GM19397 (cell line): Measurements from ENCODE around the gene HOXD11.

Experiments
- ATAC-seq: cut with Tn5 transposase; IDR thresholded peaks from one replicate; pipeline ENCODE4 v1.9.1; 2021; ENCODE audit warnings: mild to moderate bottlenecking, moderate library complexity; ENCODE audit not compliant: unreplicated experiment

The HOXD11 gene

DNA sequence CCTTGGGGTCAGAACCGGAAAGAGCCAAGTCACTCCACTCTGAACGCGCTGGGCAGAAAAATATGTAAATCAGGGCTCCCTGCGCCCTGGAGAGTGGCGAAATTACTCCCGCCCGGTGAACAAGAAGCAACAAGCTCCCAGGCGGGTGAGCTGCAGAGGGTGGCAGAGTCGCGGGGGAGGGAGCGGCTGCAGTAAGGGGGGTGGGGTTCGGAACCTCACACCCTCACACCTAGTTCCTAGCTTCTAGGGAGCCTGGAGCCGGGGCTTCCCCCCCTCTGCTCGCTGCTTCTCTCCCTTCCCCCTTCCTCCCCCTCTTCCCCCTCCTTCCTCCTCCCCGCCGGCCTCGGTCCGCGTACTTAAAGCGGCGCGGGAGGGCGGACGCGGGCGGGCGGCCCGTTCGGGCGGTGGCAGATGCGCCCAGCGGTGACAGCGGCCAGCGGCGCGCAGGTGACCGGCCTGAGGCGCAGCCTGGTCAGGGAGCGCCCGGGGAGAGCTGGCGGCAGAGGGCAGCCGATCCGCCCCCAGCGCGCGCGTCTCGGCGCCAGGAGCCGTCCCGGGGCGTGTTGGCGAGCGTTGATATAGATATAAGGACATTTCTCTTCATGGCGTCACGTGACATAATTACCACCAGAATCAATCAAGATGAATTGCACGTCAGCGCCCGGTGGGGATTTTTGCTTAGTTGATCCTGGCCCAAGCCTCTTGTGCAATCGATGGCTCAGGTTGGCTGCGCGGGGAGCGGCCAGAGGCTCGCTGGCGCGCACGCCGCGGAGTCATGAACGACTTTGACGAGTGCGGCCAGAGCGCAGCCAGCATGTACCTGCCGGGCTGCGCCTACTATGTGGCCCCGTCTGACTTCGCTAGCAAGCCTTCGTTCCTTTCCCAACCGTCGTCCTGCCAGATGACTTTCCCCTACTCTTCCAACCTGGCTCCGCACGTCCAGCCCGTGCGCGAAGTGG, at the start of gene HOXD11:
Gene HOXD11 (plus strand): TSS at position 700 of the 959 bp plus-strand sequence. CDS start 76 bp downstream, at position 776.
- ATAC-seq = no peak

DNA sequence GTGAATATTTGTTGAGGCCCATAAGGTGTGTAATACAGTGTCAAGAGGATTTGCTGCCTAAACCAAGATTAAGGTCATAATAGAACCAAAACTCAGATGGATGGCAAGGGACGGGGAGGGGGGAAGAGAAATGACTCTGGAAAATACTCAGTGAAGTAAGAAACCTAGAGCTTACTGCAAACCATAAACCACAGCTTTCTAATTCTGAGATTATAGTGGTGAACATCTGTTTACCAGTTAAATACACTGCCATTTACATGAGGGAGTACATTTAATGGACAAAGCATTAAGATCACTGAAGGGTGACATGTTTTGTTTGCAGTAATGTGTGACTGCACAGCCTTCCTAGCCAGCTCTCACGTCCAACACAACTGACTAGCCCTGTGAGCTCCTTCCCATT, 43.1 kb upstream of the HOXD11 start:
- ATAC-seq = no peak

DNA sequence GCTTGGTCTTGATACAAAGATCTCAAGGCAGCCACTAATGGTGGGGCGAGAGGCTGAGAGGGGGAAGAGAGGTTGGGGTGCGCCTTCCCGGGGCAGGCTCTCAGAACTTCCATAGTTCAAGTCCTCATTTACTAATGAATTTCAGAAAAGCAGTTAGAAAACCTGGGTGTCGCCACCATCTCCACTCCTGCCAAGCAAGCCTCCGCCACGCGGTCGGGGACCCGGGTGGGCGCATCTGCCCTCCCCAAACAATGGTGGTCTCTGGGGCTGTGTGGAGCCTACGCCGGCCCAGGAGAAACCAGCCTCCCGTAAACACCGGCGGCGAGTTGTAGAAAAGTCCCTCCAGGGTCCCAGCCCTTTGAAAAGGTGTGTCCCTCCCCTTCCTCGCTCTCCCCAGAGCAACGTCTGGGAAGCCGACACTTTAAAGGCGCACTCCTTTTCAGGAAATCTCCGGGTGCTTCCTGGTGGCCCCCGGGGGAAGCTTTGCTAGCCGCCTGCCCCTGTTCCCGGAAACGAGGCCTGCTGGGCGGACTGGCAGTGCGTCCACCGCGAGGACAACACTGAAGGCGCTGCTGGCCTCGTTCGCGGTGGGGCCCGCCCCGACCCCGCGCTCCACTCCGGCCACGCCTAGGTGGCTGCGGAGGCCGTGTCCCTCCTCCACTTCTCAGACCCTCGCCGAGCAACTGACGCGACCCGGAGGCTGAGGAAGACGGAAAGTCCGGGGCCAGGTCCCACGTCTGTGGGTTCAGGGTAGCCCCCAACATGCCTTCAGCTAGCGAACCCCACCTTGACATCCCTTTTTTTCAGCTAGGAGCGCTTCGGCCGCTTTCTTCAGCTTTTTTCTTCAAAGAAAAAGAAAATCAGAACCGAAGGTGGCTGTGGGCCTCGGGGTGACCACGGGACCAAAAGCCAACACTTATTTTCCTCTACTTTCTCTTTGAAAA, 40.2 kb upstream of the HOXD11 start:
- ATAC-seq = no peak

DNA sequence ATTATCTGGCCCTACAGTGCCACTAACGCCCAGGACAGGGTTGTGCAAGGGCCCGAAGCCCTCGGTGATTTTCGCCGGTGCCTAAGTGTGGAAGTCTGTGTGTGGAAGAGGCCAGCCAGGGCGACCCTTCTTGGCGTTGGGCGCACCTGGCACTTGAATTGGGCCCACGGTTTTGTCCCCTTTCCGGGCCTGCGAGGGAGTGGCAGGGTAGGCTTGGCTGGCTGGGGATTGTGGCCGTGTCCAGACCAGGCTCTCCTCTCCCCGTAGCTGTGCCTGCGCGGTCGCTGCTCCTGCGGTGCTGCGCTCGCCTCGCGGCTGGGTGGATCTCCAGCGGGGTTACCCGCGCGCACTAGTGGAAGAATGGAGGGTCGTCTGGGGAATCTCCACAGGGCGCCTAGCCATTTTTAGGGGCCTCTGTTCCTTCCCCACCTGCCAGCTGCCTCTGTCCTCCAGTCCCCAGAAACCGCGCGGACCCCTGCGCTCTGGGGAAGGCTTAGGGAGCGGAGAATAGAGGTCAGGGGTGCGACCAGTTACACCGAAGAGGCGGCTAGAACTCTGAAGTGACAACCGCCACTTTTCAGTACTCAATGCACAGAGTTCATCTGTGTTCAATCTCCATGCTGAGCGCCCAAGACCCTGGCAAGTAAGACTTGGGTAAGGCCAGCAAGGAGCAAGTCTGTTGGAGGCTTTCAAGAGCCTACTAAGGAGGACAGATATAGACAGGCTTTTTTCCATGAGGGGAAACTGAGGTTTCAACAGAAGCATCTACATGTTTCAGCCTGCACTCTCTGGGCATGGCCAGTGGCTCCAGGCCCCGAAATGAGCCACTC, 39.3 kb upstream of the HOXD11 start:
- ATAC-seq = no peak

DNA sequence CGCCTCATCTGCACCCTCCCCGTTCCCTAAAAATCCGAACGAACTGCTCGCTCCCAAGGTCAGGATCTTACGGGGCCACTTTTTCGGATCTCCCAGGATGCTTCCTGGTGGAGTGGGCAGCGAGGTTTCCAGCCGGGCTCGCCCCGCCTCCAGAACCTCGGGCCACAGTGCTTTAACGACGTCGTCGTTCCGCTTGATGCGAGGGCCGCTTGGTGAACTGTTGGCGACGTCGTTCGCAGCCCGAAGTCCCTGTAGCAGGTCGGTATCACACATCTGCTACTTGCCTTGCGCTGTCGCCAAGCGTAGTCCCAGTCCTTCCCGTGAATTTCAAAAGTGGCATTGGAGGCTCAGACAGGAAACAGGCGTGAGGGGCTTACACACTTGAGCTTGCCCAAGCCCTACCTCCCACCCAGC, 38.7 kb upstream of the HOXD11 start:
- ATAC-seq = no peak

DNA sequence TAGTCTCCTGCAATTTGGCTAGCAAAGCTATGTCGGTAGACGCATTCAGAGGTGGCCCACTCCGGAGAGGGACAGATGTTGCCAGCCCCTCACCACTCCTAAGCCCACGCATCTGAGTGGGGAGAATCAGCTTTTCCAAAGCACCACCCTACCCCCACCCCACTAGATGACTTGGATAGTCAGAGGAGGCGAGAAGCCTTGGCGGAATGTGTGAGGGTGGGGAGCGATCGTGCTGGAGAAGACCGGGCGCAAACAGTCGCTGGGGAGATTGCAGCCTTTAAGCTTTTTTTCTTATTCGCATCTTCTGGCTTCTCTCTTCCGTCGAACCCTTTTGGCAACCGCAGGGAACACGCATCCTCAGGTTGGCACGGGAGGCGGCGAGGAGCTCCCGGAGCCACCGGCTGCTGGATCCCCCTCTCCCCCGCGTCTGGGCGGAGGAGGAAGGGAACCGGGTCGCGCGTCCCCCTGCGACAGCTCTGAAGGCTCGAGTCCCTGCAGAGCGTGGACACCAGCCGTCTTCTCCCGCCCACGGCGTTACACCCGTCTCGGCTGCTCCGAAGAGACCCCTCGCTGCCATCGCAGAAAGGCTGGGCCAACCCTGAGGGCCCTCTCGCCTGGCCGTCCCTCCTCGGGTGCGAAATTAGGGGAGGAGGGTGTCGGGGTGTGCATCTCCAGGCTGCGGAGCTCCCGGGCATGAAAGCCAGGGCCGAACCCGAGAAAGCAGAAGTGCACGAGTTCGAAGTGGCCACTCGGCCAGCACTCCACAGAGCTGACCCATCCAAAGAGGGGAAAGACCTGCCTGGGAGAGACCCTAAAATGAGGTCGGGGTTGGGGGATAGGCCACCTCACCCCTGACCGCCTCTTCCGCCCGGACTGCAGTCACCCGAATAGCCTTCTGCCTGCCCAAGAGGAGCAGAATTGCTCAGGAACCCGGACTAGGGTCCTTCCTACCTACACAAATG, 35.5 kb upstream of the HOXD11 start:
- ATAC-seq = no peak

DNA sequence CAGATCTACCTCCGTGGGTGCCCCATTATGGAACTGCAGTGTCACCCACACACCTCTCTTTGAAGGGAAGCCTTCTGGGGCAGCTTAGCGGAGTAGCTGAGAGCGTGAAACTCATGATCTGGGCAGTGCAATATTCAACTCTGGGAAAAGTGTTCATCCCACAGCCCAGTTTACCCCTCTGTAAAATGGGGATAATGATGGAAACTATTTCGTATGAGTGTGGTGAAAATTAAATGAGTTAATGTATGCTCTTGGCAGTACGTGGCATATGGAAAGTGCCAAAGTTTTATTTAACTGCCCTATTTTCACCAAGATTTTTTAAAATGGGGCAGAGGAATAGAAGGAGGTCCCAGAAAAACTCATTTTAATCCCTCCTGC, 34.8 kb upstream of the HOXD11 start:
- no peak for ATAC-seq

DNA sequence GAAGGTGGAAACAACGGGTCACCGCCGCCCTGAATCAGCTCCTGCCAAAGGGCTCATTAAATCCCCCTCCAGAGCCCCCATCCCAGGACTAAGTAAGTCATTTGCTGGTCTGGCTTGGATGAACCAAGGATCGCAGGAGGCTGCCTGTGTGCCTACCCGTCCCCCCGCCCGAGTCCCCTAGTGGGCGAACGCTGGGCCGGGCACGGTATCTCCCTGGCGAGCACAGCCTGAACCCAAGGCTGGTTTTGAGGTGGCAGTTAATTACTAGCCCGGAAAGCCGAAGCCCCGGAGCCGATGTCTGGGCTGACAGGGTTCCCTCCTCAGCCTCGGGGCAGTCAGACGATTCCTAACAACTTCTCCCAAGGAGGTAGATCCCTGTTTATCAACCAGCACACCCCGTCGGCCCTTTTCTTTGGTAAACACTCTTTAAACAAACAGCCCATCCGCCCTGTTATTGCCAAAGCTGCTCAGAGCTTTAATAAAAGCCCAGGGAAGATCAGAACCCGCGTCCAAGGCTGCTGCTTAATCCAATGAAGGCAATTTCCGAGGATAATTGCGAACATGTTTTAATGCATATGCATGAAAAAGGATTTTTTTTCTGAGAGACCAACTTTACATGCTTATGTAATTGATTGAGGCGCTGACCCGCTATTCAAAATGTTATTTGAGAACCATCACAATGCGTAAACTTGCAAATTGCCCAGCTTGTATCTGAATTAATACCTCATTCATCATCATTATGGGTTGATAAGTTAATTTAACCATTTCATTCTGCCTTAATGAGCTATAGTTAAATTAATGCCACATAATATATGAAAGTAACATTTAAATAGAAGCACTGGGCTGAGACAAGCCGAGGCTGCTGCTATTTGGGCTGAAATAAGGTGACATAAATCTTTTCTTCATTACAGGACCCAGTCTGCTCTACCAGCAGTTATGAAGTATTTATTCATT, 33.9 kb upstream of the HOXD11 start:
- ATAC-seq = no peak

DNA sequence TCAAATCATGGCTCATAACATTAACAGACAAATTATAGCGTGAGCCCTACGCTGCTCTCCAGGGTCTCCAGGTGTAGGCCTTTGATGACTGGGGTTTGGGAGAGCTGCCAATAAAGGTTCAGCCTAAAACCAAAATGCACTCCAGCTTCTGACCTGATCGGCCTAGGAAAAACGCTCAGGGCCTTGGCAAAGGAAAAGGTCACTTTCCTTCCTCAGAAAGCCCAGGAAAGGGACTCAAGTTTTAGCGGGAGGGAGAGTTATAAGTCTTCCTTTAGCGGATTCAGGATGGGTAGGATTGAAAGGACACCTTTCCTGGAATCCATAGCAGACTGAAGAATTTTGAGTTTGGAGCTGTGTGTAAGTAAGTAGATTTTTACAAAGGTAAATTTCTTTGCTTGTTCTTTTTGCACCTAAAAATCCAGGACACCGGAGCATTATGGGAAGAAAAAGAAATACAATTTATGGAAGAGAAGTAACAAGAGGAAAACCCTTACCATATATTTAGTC, 32.1 kb upstream of the HOXD11 start:
- no peak for ATAC-seq

DNA sequence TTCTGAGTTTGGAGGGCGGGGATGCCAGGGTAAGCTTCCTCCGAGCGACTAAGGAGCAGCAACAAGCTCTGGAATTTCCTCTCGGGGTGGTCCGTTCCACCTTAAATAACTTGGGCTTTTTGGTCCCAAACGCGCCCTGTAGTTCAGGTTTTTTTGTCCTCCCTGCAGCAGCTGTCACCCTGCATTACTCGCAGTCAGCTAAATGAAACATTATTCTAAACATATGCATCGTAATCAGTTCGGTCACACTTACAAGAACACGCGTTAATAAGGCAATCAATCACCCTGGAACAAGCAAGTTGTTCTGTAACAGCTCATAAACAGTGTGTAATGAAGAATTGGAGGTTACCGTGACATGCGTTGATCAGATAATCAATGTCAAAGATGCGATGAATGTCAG, 31.6 kb upstream of the HOXD11 start:
- no peak for ATAC-seq

DNA sequence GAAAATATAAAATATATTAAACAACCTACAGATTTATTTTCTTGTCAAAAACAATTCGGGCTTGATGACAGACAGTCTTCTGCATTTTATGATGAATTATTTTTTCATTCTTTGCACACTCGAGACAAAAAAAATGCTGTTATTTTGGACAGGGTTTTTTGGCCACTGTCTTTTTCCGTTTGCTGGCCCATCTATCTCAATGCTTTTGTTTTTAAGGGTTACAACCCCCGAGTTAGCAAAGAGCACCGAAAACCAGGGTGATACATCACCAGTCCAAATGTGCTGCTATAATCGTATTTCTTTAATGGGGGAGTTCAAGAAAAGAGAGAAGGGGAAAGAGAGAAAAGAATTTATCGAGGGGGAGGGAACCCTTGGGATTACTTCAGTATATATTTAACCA, 31.0 kb upstream of the HOXD11 start:
- no peak for ATAC-seq

DNA sequence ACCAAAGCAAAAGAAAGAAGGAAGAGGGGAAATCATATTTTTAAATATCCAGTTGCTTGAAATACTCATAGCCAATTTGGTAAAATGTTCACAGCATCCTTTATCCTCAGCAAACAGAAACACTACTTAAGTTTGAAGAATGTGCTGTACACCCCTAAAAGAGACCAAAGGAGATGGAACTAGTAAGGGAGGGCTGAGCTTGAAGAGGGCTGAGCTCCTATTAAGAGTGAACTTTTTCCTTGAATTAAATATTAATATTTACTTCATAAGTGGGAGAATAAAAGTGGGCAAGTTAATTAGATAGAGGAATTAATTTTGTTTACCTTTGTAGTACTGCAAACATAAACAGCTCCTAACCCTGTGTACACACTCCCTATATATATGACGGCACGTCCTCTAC, 30.3 kb upstream of the HOXD11 start:
- ATAC-seq = no peak

DNA sequence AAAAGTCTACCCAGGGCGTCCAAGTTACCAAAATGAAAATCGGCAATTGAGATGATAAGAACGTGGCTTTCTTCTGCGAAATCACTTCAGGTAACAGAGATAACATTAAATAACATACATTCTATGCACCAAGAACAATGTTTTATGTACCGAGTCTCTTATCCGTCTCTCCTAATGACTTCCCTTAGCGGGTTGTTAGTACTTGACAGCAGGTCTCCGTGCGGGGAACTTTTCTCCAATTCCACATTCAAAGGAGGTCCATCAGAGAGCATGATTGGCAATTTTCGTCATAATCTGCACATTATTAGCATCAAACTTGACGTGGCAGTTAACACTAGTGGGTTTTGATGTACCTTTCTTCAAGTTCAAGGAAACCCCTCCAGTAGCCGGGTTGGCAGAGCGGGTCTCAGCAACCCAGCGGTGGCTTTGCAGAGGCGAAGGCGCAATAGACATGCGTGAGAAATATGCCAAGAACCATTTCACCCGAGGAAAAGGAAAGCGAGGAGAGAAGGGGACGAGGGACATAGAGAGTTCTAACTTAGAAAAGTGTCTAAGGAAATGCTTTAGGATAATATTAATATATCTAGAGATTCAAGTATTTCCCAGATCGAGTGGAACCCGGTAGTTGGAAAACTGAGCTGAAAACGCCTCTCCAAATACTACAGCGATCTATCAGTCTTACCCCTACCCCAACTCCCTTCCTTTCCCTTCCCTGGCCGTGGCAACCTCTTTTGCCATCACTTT, 28.4 kb upstream of the HOXD11 start:
- no peak for ATAC-seq

DNA sequence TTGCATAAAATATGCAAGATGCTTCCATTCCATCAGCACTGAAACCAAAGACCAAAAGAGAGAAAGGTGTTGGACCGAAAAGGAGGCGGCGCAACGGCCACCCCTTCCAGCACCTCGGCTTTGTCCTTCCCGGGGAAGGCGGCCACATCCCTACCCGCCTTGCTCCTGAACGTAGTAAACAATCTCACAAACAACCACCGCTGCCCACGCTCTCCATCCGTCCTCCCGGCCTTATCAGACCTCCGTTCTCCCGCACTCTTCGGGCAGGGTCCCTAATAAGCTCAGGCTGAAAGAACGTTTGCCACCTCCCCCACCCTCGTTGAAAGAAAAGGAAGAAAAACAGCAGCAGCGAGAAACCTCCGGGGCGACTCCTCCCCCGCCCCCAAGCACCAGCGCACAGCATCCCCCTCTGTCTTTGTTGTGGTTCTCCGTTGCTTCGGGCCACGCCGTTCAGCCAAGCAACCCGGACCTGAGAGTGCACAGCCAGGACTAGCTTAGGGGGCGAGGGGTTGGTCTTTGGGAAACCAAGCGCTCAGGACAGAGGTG, 27.7 kb upstream of the HOXD11 start:
- ATAC-seq = no peak

DNA sequence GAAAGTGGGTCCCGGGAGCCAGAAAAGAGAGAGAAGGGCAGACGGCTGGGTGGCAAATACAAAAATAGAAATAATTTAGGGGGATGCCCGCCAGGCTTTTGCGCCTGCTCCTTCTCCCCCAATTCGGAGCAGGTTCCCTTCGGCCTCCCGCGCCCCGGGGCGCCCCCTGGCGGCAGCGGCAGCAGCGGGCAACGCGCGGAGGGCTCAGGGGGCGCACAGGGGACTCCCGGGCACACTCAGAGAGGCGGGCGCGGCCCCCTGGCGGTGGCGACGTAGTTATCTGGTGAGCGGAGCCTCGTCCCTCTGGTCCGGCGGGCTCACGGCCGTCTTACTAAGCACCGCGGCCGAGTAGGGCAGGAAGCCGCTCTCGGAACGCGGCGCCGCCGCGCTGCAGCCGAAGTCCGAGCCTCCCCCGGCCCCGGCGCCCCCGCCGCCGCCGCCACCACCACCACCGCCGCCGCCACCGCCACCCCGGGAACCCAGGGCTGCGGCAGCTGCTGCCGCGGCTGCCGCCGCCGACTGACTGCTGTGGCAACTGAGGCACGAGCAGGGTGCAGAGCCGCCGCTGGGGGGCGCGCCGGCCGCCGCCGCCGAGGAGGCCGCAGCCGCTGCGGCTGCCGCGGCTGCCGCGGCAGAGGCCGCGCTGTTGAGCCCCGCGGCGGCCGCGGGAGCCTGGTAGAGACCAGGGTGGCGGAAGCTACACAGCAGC, 27.1 kb upstream of the HOXD11 start:
- no peak for ATAC-seq

DNA sequence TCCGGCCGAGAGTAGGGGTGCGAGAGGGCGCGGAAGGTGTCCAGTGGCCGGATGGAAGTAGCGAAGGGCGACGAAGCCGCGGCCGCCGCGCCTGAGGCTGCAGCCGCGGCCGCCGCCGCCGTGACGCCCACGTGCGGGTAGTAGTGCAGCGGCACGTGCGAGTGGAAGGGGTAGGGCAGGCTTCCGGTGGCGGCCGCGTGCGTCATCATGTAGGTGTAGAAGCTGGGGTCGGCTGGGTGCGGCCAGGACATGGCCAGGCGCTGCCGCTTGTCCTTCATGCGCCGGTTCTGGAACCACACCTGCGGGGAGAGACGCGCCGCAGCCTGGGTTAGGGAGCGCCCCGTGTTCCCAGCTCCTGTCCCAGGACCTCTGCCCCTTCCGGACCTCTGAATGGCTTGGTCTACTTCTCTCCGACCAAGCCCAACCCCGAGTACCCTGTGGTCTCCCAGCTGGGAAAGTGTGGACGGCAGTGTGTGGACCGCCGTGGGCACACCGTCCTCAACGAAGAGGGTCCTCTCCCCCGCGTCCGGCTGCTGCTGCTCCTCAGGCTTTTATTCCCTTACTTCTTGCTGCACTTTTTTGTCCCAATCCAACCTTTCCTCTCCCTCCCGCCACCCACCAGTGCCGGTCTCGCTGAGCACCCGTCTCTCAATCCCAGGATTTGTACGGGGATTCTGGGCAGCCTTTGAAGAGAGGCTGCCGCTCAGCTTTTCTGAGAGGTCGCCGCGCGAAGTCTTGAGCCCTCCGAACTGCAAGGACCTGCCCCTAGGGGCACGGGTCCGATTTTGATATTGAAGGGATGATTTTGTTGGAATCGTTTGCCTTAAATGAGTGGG, 26.3 kb upstream of the HOXD11 start:
- no peak for ATAC-seq
